Liver (tissue), 9 donors: ENCODE measurements around the gene PRKCSH. TPM values are rescaled to one million over a fixed set of nuclear protein-coding genes. Genes with fewer than 3 reads are reported as not detected.

Experiments used
- DNase-seq: peaks from one replicate; pipeline ENCODE4 v3.0.0-alpha.2; 2017; ENCODE audit warnings: low spot score
- H3K27ac ChIP-seq, 2 donors: one replicate each; pipeline ENCODE4 v1.7.0; 2013; ENCODE audit warnings: inconsistent platforms in 2 of 2, low read length in 2 of 2, control low read depth in 1 of 2, low read depth in 1 of 2, mild to moderate bottlenecking in 1 of 2
- H3K27me3 ChIP-seq, 4 donors: one replicate each; pipeline versions ENCODE4 v1.6.1 to v1.7.0; 2013; ENCODE audit warnings: low read length in 3 of 4, inconsistent platforms in 1 of 4, mild to moderate bottlenecking in 1 of 4, moderate library complexity in 1 of 4; ENCODE audit not compliant: control insufficient read depth in 4 of 4, insufficient read depth in 4 of 4
- H3K36me3 ChIP-seq, 4 donors: one replicate each; pipeline versions ENCODE4 v1.6.1 to v1.7.0; 2013; ENCODE audit warnings: low read length in 3 of 4, mild to moderate bottlenecking in 3 of 4, low read depth in 1 of 4, moderate library complexity in 1 of 4; ENCODE audit not compliant: control insufficient read depth in 4 of 4, insufficient read depth in 3 of 4
- H3K4me1 ChIP-seq, 4 donors: one replicate each; pipeline versions ENCODE4 v1.6.1 to v1.7.0; 2013; ENCODE audit warnings: low read length in 3 of 4, mild to moderate bottlenecking in 3 of 4, moderate library complexity in 1 of 4; ENCODE audit not compliant: control insufficient read depth in 4 of 4, insufficient read depth in 4 of 4
- H3K4me3 ChIP-seq, 3 donors: one replicate each; pipeline versions ENCODE4 v1.6.1 to v1.7.0; 2013; ENCODE audit warnings: low read length in 3 of 3, control low read depth in 1 of 3, low read depth in 1 of 3, mild to moderate bottlenecking in 1 of 3
- H3K9ac ChIP-seq, 2 donors: one replicate each; pipeline ENCODE4 v1.7.0; 2013; ENCODE audit warnings: low read length in 2 of 2, mild to moderate bottlenecking in 2 of 2, moderate library complexity in 2 of 2, control low read depth in 1 of 2, low read depth in 1 of 2
- H3K9me3 ChIP-seq, 4 donors: one replicate each; pipeline versions ENCODE4 v1.6.1 to v1.7.0; 2013; ENCODE audit warnings: low read length in 3 of 4; ENCODE audit not compliant: control insufficient read depth in 4 of 4
- FOXA1 ChIP-seq: IDR thresholded peaks from 2 replicates; pipeline ENCODE4 v1.6.1; 2016; ENCODE audit warnings: antibody characterized with exemption
- FOXA2 ChIP-seq: IDR thresholded peaks from 2 replicates; pipeline ENCODE4 v1.6.1; 2016; ENCODE audit warnings: antibody characterized with exemption
- GABPA ChIP-seq, 2 donors: IDR thresholded peaks in 1 of 2; conservative IDR thresholded peaks in 1 of 2; 2 replicates each; pipeline ENCODE4 v1.6.1; 2016; ENCODE audit warnings: antibody characterized with exemption in 2 of 2, mild to moderate bottlenecking in 1 of 2, moderate library complexity in 1 of 2
- HNF4G ChIP-seq: IDR thresholded peaks from 2 replicates; pipeline ENCODE4 v1.6.1; 2016; ENCODE audit warnings: antibody characterized with exemption
- JUND ChIP-seq, 2 donors: IDR thresholded peaks; 2 replicates each; pipeline ENCODE4 v1.6.1; 2016; ENCODE audit warnings: antibody characterized with exemption in 2 of 2
- MAX ChIP-seq: IDR thresholded peaks from 2 replicates; pipeline ENCODE4 v1.6.1; 2016; ENCODE audit warnings: antibody characterized with exemption
- NR2F2 ChIP-seq: IDR thresholded peaks from 2 replicates; pipeline ENCODE4 v1.6.1; 2016; ENCODE audit warnings: antibody characterized with exemption
- RAD21 ChIP-seq, 2 donors: IDR thresholded peaks; 2 replicates each; pipeline ENCODE4 v1.6.1; 2016; ENCODE audit warnings: antibody characterized with exemption in 2 of 2, mild to moderate bottlenecking in 2 of 2
- REST ChIP-seq: IDR thresholded peaks from 2 replicates; pipeline ENCODE4 v1.6.1; 2016; ENCODE audit warnings: antibody characterized with exemption, mild to moderate bottlenecking
- RXRA ChIP-seq, 2 donors: IDR thresholded peaks; 2 replicates each; pipeline ENCODE4 v1.6.1; 2017 to 2018; ENCODE audit warnings: antibody characterized with exemption in 2 of 2, mild to moderate bottlenecking in 1 of 2
- SP1 ChIP-seq: IDR thresholded peaks from 2 replicates; pipeline ENCODE4 v1.6.1; 2018; ENCODE audit warnings: antibody characterized with exemption, mild to moderate bottlenecking
- YY1 ChIP-seq: IDR thresholded peaks from 2 replicates; pipeline ENCODE4 v1.6.1; 2016; ENCODE audit warnings: antibody characterized with exemption, mild to moderate bottlenecking
- ZBTB33 ChIP-seq: IDR thresholded peaks from 2 replicates; pipeline ENCODE4 v1.6.1; 2016; ENCODE audit warnings: antibody characterized with exemption
- WGBS: extraction: QIAGEN DNeasy Blood & Tissue Kit; methylation state at CpG from one replicate; pipeline ENCODE4 v1.1.7; 2013; 5-methylcytosine and 5-hydroxymethylcytosine counted together
- polyA plus RNA-seq, 2 donors: library from polyadenylated mRNA; stranded (reverse) in 1 of 2; unstranded in 1 of 2; fragments of 200-250 nt in 1 of 2; fragments of >200 nt in 1 of 2; fragmentation: Nextera tagmentation in 1 of 2; extraction: Ambion mirVana in 1 of 2; gene quantifications; one replicate each; pipeline versions ENCODE4 v1.2.1 to v1.2.3, GENCODE V29; 2013 to 2015
- total RNA-seq, 2 donors: library from RNA; depleted of rRNA; stranded (reverse); fragments of >200 nt; gene quantifications; one replicate each; pipeline ENCODE4 v1.2.3, GENCODE V29; 2014
- TF ChIP-seq, protein P1 (sequence below): fragments of 150-350 bp; IDR thresholded peaks from 2 replicates; pipeline ENCODE4 v1.5.1; 2017; ENCODE audit warnings: improper control_type of control experiment, low read depth, low read length; ENCODE audit not compliant: missing input control
- TF ChIP-seq, protein P2 (sequence below): IDR thresholded peaks from 2 replicates; pipeline ENCODE4 v1.6.1; 2016; ENCODE audit warnings: antibody characterized with exemption
- donor health status: healthy.
- donor health status: healthy.
- donor health status: healthy.
- donor health status: healthy.
- donor health status: healthy.

PRKCSH gene
- total and polyA plus RNA-seq, 4 donors, result 42.9 to 165 (median 78.3) TPM

GRCh38 chr19:11463391-11463790 is 28.0 kb downstream of the PRKCSH start:
- WGBS, result 70% methylated on average over 12 of the region's 12 CpGs
- Histone ChIP-seq H3K4me3 (no peak overlapping the region), H3K27ac (no peak overlapping the region), H3K27me3 (no peaks in the 10 kb centered on the region), H3K4me1 (no peaks in the 10 kb centered on the region), H3K9ac (no peak overlapping the region), H3K9me3 (no peaks in the 10 kb centered on the region), H3K36me3 (no peaks in the 10 kb centered on the region)
- no peak for TF ChIP-seq SP1
- TF ChIP-seq, protein P1, sequence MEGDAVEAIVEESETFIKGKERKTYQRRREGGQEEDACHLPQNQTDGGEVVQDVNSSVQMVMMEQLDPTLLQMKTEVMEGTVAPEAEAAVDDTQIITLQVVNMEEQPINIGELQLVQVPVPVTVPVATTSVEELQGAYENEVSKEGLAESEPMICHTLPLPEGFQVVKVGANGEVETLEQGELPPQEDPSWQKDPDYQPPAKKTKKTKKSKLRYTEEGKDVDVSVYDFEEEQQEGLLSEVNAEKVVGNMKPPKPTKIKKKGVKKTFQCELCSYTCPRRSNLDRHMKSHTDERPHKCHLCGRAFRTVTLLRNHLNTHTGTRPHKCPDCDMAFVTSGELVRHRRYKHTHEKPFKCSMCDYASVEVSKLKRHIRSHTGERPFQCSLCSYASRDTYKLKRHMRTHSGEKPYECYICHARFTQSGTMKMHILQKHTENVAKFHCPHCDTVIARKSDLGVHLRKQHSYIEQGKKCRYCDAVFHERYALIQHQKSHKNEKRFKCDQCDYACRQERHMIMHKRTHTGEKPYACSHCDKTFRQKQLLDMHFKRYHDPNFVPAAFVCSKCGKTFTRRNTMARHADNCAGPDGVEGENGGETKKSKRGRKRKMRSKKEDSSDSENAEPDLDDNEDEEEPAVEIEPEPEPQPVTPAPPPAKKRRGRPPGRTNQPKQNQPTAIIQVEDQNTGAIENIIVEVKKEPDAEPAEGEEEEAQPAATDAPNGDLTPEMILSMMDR, result no peak
- TF ChIP-seq RAD21 (IDR thresholded peaks at IDR 0.05), result no peak
- TF ChIP-seq YY1, result no peak
- no peak for TF ChIP-seq NR2F2
- no peak for TF ChIP-seq FOXA2
- DNase-seq, result no peak

DNA sequence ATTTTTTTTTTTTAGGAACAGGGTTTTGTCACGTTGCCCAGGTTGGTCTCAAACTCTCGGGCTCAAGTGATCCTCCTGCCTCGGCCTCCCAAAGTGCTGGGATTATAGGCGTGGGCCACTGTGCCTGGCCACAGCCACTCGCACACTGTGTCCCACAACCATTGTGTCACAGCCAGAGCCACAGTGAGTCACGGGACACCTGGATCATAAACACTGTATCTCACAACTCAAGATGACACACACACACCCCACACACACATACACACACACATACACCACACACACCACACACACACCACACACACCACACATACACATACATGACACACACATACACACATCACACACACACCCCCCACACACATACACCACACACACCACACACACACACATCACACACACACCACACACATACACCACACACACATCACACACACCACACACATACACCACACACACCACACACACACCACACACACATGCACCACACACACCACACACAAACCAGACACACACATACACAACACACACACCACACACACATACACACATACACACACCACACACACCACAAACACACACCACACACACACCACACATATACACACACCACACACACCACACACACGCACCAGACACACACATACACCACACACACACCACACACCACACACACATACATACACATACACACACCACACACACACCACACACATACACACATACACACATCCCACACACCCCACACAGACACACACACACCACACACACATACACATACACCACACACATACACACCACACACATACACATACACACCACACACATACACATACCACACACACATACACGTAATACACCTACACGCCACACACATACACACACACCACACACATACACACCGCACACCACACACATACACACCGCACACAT is 29.2 kb downstream of the PRKCSH start:
- TF ChIP-seq HNF4G, result no peak
- no peak for TF ChIP-seq SP1
- TF ChIP-seq REST, result no peak
- no peak for TF ChIP-seq FOXA2
- no peak for TF ChIP-seq RXRA (IDR thresholded peaks at IDR 0.05)
- TF ChIP-seq YY1, result no peak
- TF ChIP-seq MAX, result no peak
- no peak for TF ChIP-seq JUND (IDR thresholded peaks at IDR 0.05)
- TF ChIP-seq GABPA (IDR thresholded peaks at IDR 0.05 in 1 of 2, conservative IDR thresholded peaks at IDR 0.05 in 1 of 2), result no peak
- TF ChIP-seq, protein P1, result no peak
- TF ChIP-seq, protein P2, sequence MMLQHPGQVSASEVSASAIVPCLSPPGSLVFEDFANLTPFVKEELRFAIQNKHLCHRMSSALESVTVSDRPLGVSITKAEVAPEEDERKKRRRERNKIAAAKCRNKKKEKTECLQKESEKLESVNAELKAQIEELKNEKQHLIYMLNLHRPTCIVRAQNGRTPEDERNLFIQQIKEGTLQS, result no peak
- no peak for TF ChIP-seq FOXA1
- TF ChIP-seq ZBTB33, result no peak
- TF ChIP-seq RAD21 (IDR thresholded peaks at IDR 0.05), result no peak
- H3K36me3 ChIP-seq, result no peaks in the 10 kb centered on the region
- no peaks in the 10 kb centered on the region for H3K9me3 ChIP-seq
- H3K27me3 ChIP-seq, result no peaks in the 10 kb centered on the region
- WGBS, result 83% methylated on average over 11 of the region's 11 CpGs
- no peak overlapping the region for H3K9ac ChIP-seq
- no peak for DNase-seq
- H3K4me1 ChIP-seq, result no peaks in the 10 kb centered on the region
- no peak overlapping the region for H3K4me3 ChIP-seq
- no peak overlapping the region for H3K27ac ChIP-seq
